ENCODE measurements around the gene SNAPC1.

The SNAPC1 gene

DNA sequence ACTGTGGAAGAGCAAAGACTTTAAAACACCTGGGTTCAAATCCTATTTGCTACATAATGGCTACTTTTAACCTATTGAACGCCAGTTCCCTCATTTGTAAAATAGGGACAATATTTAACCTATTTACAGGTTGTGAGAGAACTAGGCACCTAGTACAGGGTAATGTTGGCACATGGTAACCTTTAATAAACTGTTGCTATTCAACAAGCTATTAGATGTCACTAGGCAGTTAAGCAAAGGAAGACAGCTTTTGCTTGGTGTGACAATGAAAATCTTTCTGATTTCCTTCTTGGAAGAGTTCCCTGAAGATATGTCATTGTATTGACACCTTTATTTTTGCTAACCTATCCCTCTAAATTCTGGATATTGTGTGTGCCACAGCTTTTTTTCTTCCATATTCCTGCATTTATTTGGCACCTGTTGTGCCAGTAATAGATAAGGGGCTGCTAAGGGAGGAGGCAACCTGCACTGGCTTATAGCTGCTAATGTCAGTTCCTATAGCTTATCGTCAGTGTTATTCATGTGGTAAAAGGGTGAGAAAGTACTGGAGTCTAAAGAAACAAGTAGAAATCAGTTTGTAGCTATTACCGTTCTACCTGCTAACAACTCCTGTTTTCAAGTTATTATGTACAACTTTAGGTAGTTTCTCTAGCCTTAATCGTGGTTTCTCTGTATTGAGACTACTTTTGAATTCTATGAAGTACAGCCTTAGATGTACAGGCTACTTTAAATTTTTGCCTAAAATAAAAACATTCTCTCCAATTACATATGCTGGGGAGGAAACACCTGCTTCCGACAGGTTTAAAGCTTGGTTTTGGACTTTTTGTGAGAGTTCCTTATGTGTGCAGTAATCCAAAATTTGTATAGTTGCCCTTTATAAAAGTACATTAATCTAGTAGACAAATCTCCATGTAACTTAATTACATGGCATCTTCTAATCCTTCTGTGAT is 42.6 kb upstream of the SNAPC1 start:
- Histone ChIP-seq H3K9me3 (ENCODE audit: control insufficient read depth, low read length) (no peaks in the 10 kb centered on the region), H3K79me1 (replicated peaks; ENCODE audit: low read length, poor library complexity, severe bottlenecking) (no peaks in the 10 kb centered on the region), H2BK15ac (ENCODE audit: low read depth, poor library complexity, severe bottlenecking) (no peak overlapping the region), H3K27me3 (ENCODE audit: control insufficient read depth in 1 of 2, insufficient read depth in 1 of 2, low read length in 2 of 2) (no peaks in the 10 kb centered on the region), H3K4ac (ENCODE audit: low read depth in 1 of 2, low read length in 2 of 2) (no peak overlapping the region), H3K9ac (ENCODE audit: low read length) (peak overlapping the region; percentile 22), H3K4me2 (ENCODE audit: low read length, poor library complexity, severe bottlenecking) (no peak overlapping the region), H4K8ac (ENCODE audit: low read length) (no peak overlapping the region), H3K4me3 (ENCODE audit: insufficient read depth in 1 of 2, low read depth in 1 of 2, low read length in 2 of 2) (no peak overlapping the region), H3K23ac (ENCODE audit: low read length in 2 of 2) (no peak overlapping the region), H2AK5ac (ENCODE audit: low read length, severe bottlenecking) (no peak overlapping the region), H3K14ac (ENCODE audit: low read length in 2 of 2) (no peak overlapping the region), H3K18ac (ENCODE audit: low read depth in 1 of 2, low read length in 2 of 2) (no peak overlapping the region), H2BK12ac (ENCODE audit: low read length in 2 of 2) (no peak overlapping the region), H2BK5ac (ENCODE audit: low read depth, low read length, poor library complexity, severe bottlenecking) (no peak overlapping the region), H2BK120ac (ENCODE audit: low read depth, low read length) (no peak overlapping the region), H3K36me3 (ENCODE audit: control insufficient read depth in 1 of 2, insufficient read depth in 2 of 2, low read depth in 1 of 2, low read length in 2 of 2) (peaks cover 5 to 56% of the 10 kb centered on the region in 2 experiments), H3K4me1 (ENCODE audit: control insufficient read depth, insufficient read depth, low read depth, low read length) (peaks cover 9% of the 10 kb centered on the region), H3K27ac (ENCODE audit: low read length, poor library complexity, severe bottlenecking) (no peak overlapping the region), H4K91ac (ENCODE audit: low read length) (no peak overlapping the region), H2AFZ (ENCODE audit: low read depth, low read length) (no peak overlapping the region)
- no peak for DNase-seq
- WGBS, result 100% methylated on average over 1 of the region's 5 CpGs

DNA sequence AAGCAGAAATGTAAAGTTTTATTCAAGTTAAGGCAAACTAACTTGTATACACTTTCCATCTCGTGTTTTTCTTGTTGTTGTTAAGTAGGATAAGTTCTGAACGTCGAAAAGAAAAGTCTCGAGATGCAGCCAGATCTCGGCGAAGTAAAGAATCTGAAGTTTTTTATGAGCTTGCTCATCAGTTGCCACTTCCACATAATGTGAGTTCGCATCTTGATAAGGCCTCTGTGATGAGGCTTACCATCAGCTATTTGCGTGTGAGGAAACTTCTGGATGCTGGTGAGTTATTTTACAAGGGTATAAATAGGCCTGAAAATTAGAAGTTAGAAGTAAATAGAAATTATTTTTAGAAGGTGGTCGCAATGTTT is 41.9 kb upstream of the SNAPC1 start:
- Histone ChIP-seq H3K79me1 (replicated peaks; ENCODE audit: low read length, poor library complexity, severe bottlenecking) (no peaks in the 10 kb centered on the region), H3K27me3 (ENCODE audit: control insufficient read depth in 1 of 2, insufficient read depth in 1 of 2, low read length in 2 of 2) (no peaks in the 10 kb centered on the region), H3K36me3 (ENCODE audit: control insufficient read depth in 1 of 2, insufficient read depth in 2 of 2, low read depth in 1 of 2, low read length in 2 of 2) (peaks cover 5 to 63% of the 10 kb centered on the region in 2 experiments), H3K9ac (ENCODE audit: low read length) (peak overlapping the region; percentile 21), H3K4me2 (ENCODE audit: low read length, poor library complexity, severe bottlenecking) (no peak overlapping the region), H4K91ac (ENCODE audit: low read length) (no peak overlapping the region), H3K4me3 (ENCODE audit: insufficient read depth in 1 of 2, low read depth in 1 of 2, low read length in 2 of 2) (no peak overlapping the region), H2AK5ac (ENCODE audit: low read length, severe bottlenecking) (no peak overlapping the region), H2AFZ (ENCODE audit: low read depth, low read length) (no peak overlapping the region), H3K14ac (ENCODE audit: low read length in 2 of 2) (no peak overlapping the region), H3K27ac (ENCODE audit: low read length, poor library complexity, severe bottlenecking) (no peak overlapping the region), H2BK5ac (ENCODE audit: low read depth, low read length, poor library complexity, severe bottlenecking) (no peak overlapping the region), H2BK15ac (ENCODE audit: low read depth, poor library complexity, severe bottlenecking) (no peak overlapping the region), H2BK12ac (ENCODE audit: low read length in 2 of 2) (no peak overlapping the region), H4K8ac (ENCODE audit: low read length) (no peak overlapping the region), H3K4ac (ENCODE audit: low read depth in 1 of 2, low read length in 2 of 2) (no peak overlapping the region), H2BK120ac (ENCODE audit: low read depth, low read length) (no peak overlapping the region), H3K4me1 (ENCODE audit: control insufficient read depth, insufficient read depth, low read depth, low read length) (peaks cover 9% of the 10 kb centered on the region), H3K9me3 (ENCODE audit: control insufficient read depth, low read length) (no peaks in the 10 kb centered on the region), H3K23ac (ENCODE audit: low read length in 2 of 2) (no peak overlapping the region), H3K18ac (ENCODE audit: low read depth in 1 of 2, low read length in 2 of 2) (no peak overlapping the region)
- 89% methylated on average over 8 of the region's 9 CpGs for WGBS
- peak; percentile 49 for DNase-seq

DNA sequence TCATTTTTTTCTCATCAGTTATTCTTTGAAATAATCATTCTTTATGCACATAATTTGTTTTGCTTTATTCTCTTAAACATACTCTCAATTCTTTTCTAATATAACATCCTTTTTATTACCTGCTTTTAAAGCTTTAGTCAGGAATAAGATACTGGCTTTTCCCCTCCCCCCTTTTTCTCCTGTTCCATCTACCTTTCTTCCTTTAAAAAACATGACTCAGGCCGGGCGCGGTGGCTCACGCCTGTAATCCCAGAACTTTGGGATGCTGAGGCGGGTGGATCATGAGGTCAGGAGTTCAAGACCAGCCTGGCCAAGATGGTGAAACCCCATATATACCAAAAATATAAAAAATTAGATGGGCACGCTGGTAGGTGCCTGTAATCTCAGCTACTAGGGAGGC is 41.5 kb upstream of the SNAPC1 start:
- H2BK120ac ChIP-seq (ENCODE audit: low read depth, low read length), result no peak overlapping the region
- H3K14ac ChIP-seq (ENCODE audit: low read length in 2 of 2), result no peak overlapping the region
- H3K9ac ChIP-seq (ENCODE audit: low read length), result peak overlapping the region; percentile 21
- H3K4me2 ChIP-seq (ENCODE audit: low read length, poor library complexity, severe bottlenecking), result no peak overlapping the region
- H4K91ac ChIP-seq (ENCODE audit: low read length), result no peak overlapping the region
- no peaks in the 10 kb centered on the region for H3K79me1 ChIP-seq (replicated peaks; ENCODE audit: low read length, poor library complexity, severe bottlenecking)
- no peaks in the 10 kb centered on the region for H3K27me3 ChIP-seq (ENCODE audit: control insufficient read depth in 1 of 2, insufficient read depth in 1 of 2, low read length in 2 of 2)
- 94% methylated on average over 3 of the region's 6 CpGs for WGBS
- no peak overlapping the region for H3K4me3 ChIP-seq (ENCODE audit: insufficient read depth in 1 of 2, low read depth in 1 of 2, low read length in 2 of 2)
- H2BK12ac ChIP-seq (ENCODE audit: low read length in 2 of 2), result no peak overlapping the region
- no peak overlapping the region for H2BK15ac ChIP-seq (ENCODE audit: low read depth, poor library complexity, severe bottlenecking)
- no peak overlapping the region for H2AFZ ChIP-seq (ENCODE audit: low read depth, low read length)
- H2AK5ac ChIP-seq (ENCODE audit: low read length, severe bottlenecking), result no peak overlapping the region
- no peak overlapping the region for H3K4ac ChIP-seq (ENCODE audit: low read depth in 1 of 2, low read length in 2 of 2)
- H3K23ac ChIP-seq (ENCODE audit: low read length in 2 of 2), result no peak overlapping the region
- DNase-seq, result no peak
- no peak overlapping the region for H2BK5ac ChIP-seq (ENCODE audit: low read depth, low read length, poor library complexity, severe bottlenecking)
- H3K4me1 ChIP-seq (ENCODE audit: control insufficient read depth, insufficient read depth, low read depth, low read length), result peaks cover 6% of the 10 kb centered on the region
- no peaks in the 10 kb centered on the region for H3K9me3 ChIP-seq (ENCODE audit: control insufficient read depth, low read length)
- no peak overlapping the region for H4K8ac ChIP-seq (ENCODE audit: low read length)
- no peak overlapping the region for H3K18ac ChIP-seq (ENCODE audit: low read depth in 1 of 2, low read length in 2 of 2)
- no peak overlapping the region for H3K27ac ChIP-seq (ENCODE audit: low read length, poor library complexity, severe bottlenecking)
- H3K36me3 ChIP-seq (ENCODE audit: control insufficient read depth in 1 of 2, insufficient read depth in 2 of 2, low read depth in 1 of 2, low read length in 2 of 2), result peaks cover 10 to 68% of the 10 kb centered on the region in 2 experiments

- Histone ChIP-seq H2BK120ac (ENCODE audit: low read depth, low read length) (no peak overlapping the region), H4K8ac (ENCODE audit: low read length) (no peak overlapping the region), H3K4me3 (ENCODE audit: insufficient read depth in 1 of 2, low read depth in 1 of 2, low read length in 2 of 2) (no peak overlapping the region), H3K27me3 (ENCODE audit: control insufficient read depth in 1 of 2, insufficient read depth in 1 of 2, low read length in 2 of 2) (no peaks in the 10 kb centered on the region), H3K14ac (ENCODE audit: low read length in 2 of 2) (no peak overlapping the region), H3K9me3 (ENCODE audit: control insufficient read depth, low read length) (no peaks in the 10 kb centered on the region), H3K4me1 (ENCODE audit: control insufficient read depth, insufficient read depth, low read depth, low read length) (peaks cover 5% of the 10 kb centered on the region), H3K36me3 (ENCODE audit: control insufficient read depth in 1 of 2, insufficient read depth in 2 of 2, low read depth in 1 of 2, low read length in 2 of 2) (peaks cover 17 to 96% of the 10 kb centered on the region in 2 experiments), H2BK12ac (ENCODE audit: low read length in 2 of 2) (no peak overlapping the region), H3K27ac (ENCODE audit: low read length, poor library complexity, severe bottlenecking) (peak overlapping the region; percentile 28), H3K4me2 (ENCODE audit: low read length, poor library complexity, severe bottlenecking) (no peak overlapping the region), H4K91ac (ENCODE audit: low read length) (no peak overlapping the region), H3K4ac (ENCODE audit: low read depth in 1 of 2, low read length in 2 of 2) (no peak overlapping the region), H2BK5ac (ENCODE audit: low read depth, low read length, poor library complexity, severe bottlenecking) (no peak overlapping the region), H2AFZ (ENCODE audit: low read depth, low read length) (no peak overlapping the region), H3K18ac (ENCODE audit: low read depth in 1 of 2, low read length in 2 of 2) (no peak overlapping the region), H2AK5ac (ENCODE audit: low read length, severe bottlenecking) (no peak overlapping the region), H2BK15ac (ENCODE audit: low read depth, poor library complexity, severe bottlenecking) (no peak overlapping the region), H3K79me1 (replicated peaks; ENCODE audit: low read length, poor library complexity, severe bottlenecking) (no peaks in the 10 kb centered on the region), H3K9ac (ENCODE audit: low read length) (no peak overlapping the region), H3K23ac (ENCODE audit: low read length in 2 of 2) (no peak overlapping the region)
- DNase-seq, result no peak
- 92% methylated on average over 2 of the region's 2 CpGs for WGBS
These were observed 38.1 kb upstream of the SNAPC1 start for GRCh38 chr14:61724133-61724532.
